ENCODE data around the gene ATP10A. TPM values are rescaled to one million over a fixed set of nuclear protein-coding genes. Genes with fewer than 3 reads are reported as not detected.

ATP10A gene
- total RNA-seq, 1 donor from 2014 or later, result 0.50 TPM

- ATAC-seq (no peak), DNase-seq (ENCODE audit: low spot score) (no peak)
Measured at GRCh38 chr15:25709437-25710159, 153.5 kb downstream of the ATP10A start.

GRCh38 chr15:25708391-25708790, 154.7 kb downstream of the ATP10A start:
- ATAC-seq, result no peak

GRCh38 chr15:25707656-25708365, 155.3 kb downstream of the ATP10A start:
- DNase-seq (ENCODE audit: low spot score), result no peak
- ATAC-seq, result no peak

More at GRCh38 chr15:25708391-25708790, 154.7 kb downstream of the ATP10A start:
- no peak for DNase-seq (ENCODE audit: low spot score)

GRCh38 chr15:25706176-25706955, 156.8 kb downstream of the ATP10A start:
- DNase-seq (ENCODE audit: low spot score) (no peak), ATAC-seq (no peak)

- no peak for ATAC-seq
- DNase-seq (ENCODE audit: low spot score), result no peak
Measured at GRCh38 chr15:25705433-25706115, 157.6 kb downstream of the ATP10A start.

- DNase-seq (ENCODE audit: low spot score) (no peak), ATAC-seq (no peak)
Measured at GRCh38 chr15:25703726-25704125, 159.4 kb downstream of the ATP10A start.

- ATAC-seq (no peak), DNase-seq (ENCODE audit: low spot score) (no peak)
Measured at GRCh38 chr15:25701721-25702465, 161.2 kb downstream of the ATP10A start.

- ATAC-seq, result no peak
Measured at GRCh38 chr15:25700916-25701315, 162.2 kb downstream of the ATP10A start.

GRCh38 chr15:25697586-25697985, 165.5 kb downstream of the ATP10A start:
- DNase-seq (ENCODE audit: low spot score) (no peak), ATAC-seq (no peak)

More at GRCh38 chr15:25700916-25701315, 162.2 kb downstream of the ATP10A start:
- DNase-seq (ENCODE audit: low spot score), result peak; percentile 16

- DNase-seq (ENCODE audit: low spot score) (no peak), ATAC-seq (no peak)
Measured at GRCh38 chr15:25695875-25696760, 167.0 kb downstream of the ATP10A start.

GRCh38 chr15:25694823-25695312, 168.3 kb downstream of the ATP10A start:
- ATAC-seq (no peak), DNase-seq (ENCODE audit: low spot score) (no peak)

GRCh38 chr15:25694239-25694584, 168.9 kb downstream of the ATP10A start:
- ATAC-seq, result no peak
- no peak for DNase-seq (ENCODE audit: low spot score)

- DNase-seq (ENCODE audit: low spot score), result no peak
- ATAC-seq, result peak; percentile 61
Measured at GRCh38 chr15:25693321-25694238, 169.5 kb downstream of the ATP10A start.

- ATAC-seq (no peak), DNase-seq (ENCODE audit: low spot score) (no peak)
Measured at GRCh38 chr15:25691544-25692430, 171.3 kb downstream of the ATP10A start.

GRCh38 chr15:25690673-25691543, 172.2 kb downstream of the ATP10A start:
- DNase-seq (ENCODE audit: low spot score), result no peak
- no peak for ATAC-seq

GRCh38 chr15:25689592-25689991, 173.5 kb downstream of the ATP10A start:
- ATAC-seq, result no peak
- no peak for DNase-seq (ENCODE audit: low spot score)

Measured in left lobe of liver (tissue), 2 donors.